ENCODE data around the gene PCSK5. TPM values are rescaled to one million over a fixed set of nuclear protein-coding genes. Genes with fewer than 3 reads are reported as not detected.

The PCSK5 gene
- total and polyA plus RNA-seq, 2 donors (not counting 1 experiment from before 2014, with no cell fraction given) = 0.09 TPM; not detected in 1

- no peak overlapping the region for H3K4me3 Mint-ChIP-seq
- H3K36me3 ChIP-seq (replicated peaks in 1 of 2; ENCODE audit: control extremely low read depth in 1 of 2, control insufficient read depth in 1 of 2, extremely low read depth in 1 of 2, insufficient read depth in 2 of 2, low read length in 1 of 2) = no peaks in the 10 kb centered on the region
- no peak overlapping the region for H2AFZ ChIP-seq (ENCODE audit: insufficient read depth, low read depth, low read length, poor library complexity, severe bottlenecking)
- ChIA-PET CTCF (no interaction called here), POLR2A (no interaction called here)
- H3K9ac ChIP-seq (ENCODE audit: low read length) = no peak overlapping the region
- no peak for DNase-seq
- no CpG with 5 or more reads among the region's 1 CpG for WGBS (ENCODE audit: insufficient coverage)
- H3K27me3 ChIP-seq (replicated peaks in 1 of 4; ENCODE audit: control extremely low read depth in 1 of 4, control insufficient read depth in 3 of 4, insufficient read depth in 4 of 4, low read length in 3 of 4) = no peaks in the 10 kb centered on the region
- ATAC-seq (ENCODE audit: low read depth) = no peak
- H3K27ac Mint-ChIP-seq = no peak overlapping the region
- H3K4me1 Mint-ChIP-seq = no peaks in the 10 kb centered on the region
- H3K27ac ChIP-seq (ENCODE audit: low read length in 2 of 2) = no peak overlapping the region
- H3K4me2 ChIP-seq (replicated peaks; ENCODE audit: low read depth, low read length, poor library complexity, severe bottlenecking) = no peak overlapping the region
- no peaks in the 10 kb centered on the region for H3K4me1 ChIP-seq (ENCODE audit: control insufficient read depth in 2 of 2, insufficient read depth in 2 of 2, low read length in 2 of 2)
- intact Hi-C loops (cut with micrococcal nuclease) = no loop called here
- no peaks in the 10 kb centered on the region for H3K9me3 Mint-ChIP-seq (ENCODE audit: insufficient read depth)
- peaks cover 2% of the 10 kb centered on the region for H3K27me3 Mint-ChIP-seq
- TF ChIP-seq EZH2 (IDR thresholded peaks at IDR 0.05; ENCODE audit: borderline replicate concordance, insufficient read depth, low read depth, low read length, poor library complexity, severe bottlenecking) = no peak
- TF ChIP-seq, protein P1, sequence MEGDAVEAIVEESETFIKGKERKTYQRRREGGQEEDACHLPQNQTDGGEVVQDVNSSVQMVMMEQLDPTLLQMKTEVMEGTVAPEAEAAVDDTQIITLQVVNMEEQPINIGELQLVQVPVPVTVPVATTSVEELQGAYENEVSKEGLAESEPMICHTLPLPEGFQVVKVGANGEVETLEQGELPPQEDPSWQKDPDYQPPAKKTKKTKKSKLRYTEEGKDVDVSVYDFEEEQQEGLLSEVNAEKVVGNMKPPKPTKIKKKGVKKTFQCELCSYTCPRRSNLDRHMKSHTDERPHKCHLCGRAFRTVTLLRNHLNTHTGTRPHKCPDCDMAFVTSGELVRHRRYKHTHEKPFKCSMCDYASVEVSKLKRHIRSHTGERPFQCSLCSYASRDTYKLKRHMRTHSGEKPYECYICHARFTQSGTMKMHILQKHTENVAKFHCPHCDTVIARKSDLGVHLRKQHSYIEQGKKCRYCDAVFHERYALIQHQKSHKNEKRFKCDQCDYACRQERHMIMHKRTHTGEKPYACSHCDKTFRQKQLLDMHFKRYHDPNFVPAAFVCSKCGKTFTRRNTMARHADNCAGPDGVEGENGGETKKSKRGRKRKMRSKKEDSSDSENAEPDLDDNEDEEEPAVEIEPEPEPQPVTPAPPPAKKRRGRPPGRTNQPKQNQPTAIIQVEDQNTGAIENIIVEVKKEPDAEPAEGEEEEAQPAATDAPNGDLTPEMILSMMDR (IDR thresholded peaks at IDR 0.05) = no peak
- H3K4me3 ChIP-seq (ENCODE audit: control extremely low read depth in 1 of 5, extremely low read depth in 1 of 5, insufficient read depth in 1 of 5, low read depth in 2 of 5, low read length in 4 of 5) = no peak overlapping the region
- H4K20me1 ChIP-seq (ENCODE audit: control insufficient read depth, insufficient read depth, low read length, poor library complexity, severe bottlenecking) = no peaks in the 10 kb centered on the region
- no peaks in the 10 kb centered on the region for H3K79me2 ChIP-seq (ENCODE audit: control insufficient read depth, insufficient read depth, low read length)
- H3K9me3 ChIP-seq (ENCODE audit: control extremely low read depth in 1 of 3, control insufficient read depth in 2 of 3, insufficient read depth in 1 of 3, low read length in 2 of 3) = no peaks in the 10 kb centered on the region
Observed at GRCh38 chr9:76004526-76004925, 114.1 kb downstream of the PCSK5 start.

DNA sequence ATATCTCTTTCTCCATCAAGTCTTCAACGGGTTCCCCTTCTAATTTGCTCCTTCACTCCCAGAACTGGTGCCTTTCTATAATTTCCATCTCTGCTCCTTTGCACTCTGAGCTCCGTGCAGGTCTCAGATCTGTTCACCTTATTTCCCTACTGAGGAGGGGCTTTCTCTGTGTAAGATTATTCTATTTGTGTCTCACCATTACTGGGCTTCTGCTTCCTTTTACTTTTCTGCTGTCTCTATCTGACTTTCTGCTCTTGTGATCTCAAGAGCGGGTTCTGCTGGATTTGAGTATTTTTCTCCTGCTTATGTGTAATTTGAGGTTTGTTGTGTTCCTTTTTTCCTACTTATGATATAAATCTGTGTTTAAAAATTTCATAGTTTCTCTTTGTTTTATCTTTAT lies 117.5 kb downstream of the PCSK5 start:
- Histone ChIP-seq H3K9me3 (ENCODE audit: control extremely low read depth in 1 of 3, control insufficient read depth in 2 of 3, insufficient read depth in 1 of 3, low read length in 2 of 3) (no peaks in the 10 kb centered on the region), H3K4me1 (ENCODE audit: control insufficient read depth in 2 of 2, insufficient read depth in 2 of 2, low read length in 2 of 2) (no peaks in the 10 kb centered on the region), H3K36me3 (replicated peaks in 1 of 2; ENCODE audit: control extremely low read depth in 1 of 2, control insufficient read depth in 1 of 2, extremely low read depth in 1 of 2, insufficient read depth in 2 of 2, low read length in 1 of 2) (no peaks in the 10 kb centered on the region), H3K4me3 (ENCODE audit: control extremely low read depth in 1 of 5, extremely low read depth in 1 of 5, insufficient read depth in 1 of 5, low read depth in 2 of 5, low read length in 4 of 5) (no peak overlapping the region), H2AFZ (ENCODE audit: insufficient read depth, low read depth, low read length, poor library complexity, severe bottlenecking) (no peak overlapping the region), H3K27ac (ENCODE audit: low read length in 2 of 2) (no peak overlapping the region), H4K20me1 (ENCODE audit: control insufficient read depth, insufficient read depth, low read length, poor library complexity, severe bottlenecking) (no peaks in the 10 kb centered on the region), H3K27me3 (replicated peaks in 1 of 4; ENCODE audit: control extremely low read depth in 1 of 4, control insufficient read depth in 3 of 4, insufficient read depth in 4 of 4, low read length in 3 of 4) (no peaks in the 10 kb centered on the region), H3K79me2 (ENCODE audit: control insufficient read depth, insufficient read depth, low read length) (no peaks in the 10 kb centered on the region), H3K9ac (ENCODE audit: low read length) (no peak overlapping the region), H3K4me2 (replicated peaks; ENCODE audit: low read depth, low read length, poor library complexity, severe bottlenecking) (no peak overlapping the region)
- no peak for ATAC-seq (ENCODE audit: low read depth)
- DNase-seq = no peak
- H3K4me3 Mint-ChIP-seq = no peak overlapping the region
- intact Hi-C loops (cut with micrococcal nuclease) = no loop called here
- TF ChIP-seq EZH2 (IDR thresholded peaks at IDR 0.05; ENCODE audit: borderline replicate concordance, insufficient read depth, low read depth, low read length, poor library complexity, severe bottlenecking) = no peak
- TF ChIP-seq, protein P1 (IDR thresholded peaks at IDR 0.05) = no peak
- no peak overlapping the region for H3K27ac Mint-ChIP-seq
- H3K9me3 Mint-ChIP-seq (ENCODE audit: insufficient read depth) = no peaks in the 10 kb centered on the region
- no peaks in the 10 kb centered on the region for H3K4me1 Mint-ChIP-seq
- ChIA-PET CTCF (no interaction called here), POLR2A (no interaction called here)
- no peaks in the 10 kb centered on the region for H3K27me3 Mint-ChIP-seq
- no CpG with 5 or more reads among the region's 3 CpGs for WGBS (ENCODE audit: insufficient coverage)
